HepG2 (cell line): Measurements from ENCODE around the gene DICER1. TPM values are rescaled to one million over a fixed set of nuclear protein-coding genes. Genes with fewer than 3 reads are reported as not detected.
A peak's percentile ranks its signal among the peaks of the same experiment; 100 is the strongest.

ENCODE experiments used
- ARNT2 ChIP-seq: sonication (generic); formaldehyde crosslinking; IDR thresholded peaks from 2 replicates; pipeline ENCODE4 v1.8.0; 2022; ENCODE audit warnings: mild to moderate bottlenecking, low read depth, missing genetic modification reagents, moderate library complexity
- CEBPB ChIP-seq: IDR thresholded peaks from 2 replicates; pipeline ENCODE4 v1.6.1; 2011; ENCODE audit warnings: low read depth, low read length, improper control_type of control experiment, borderline replicate concordance
- CEBPG ChIP-seq: IDR thresholded peaks from 2 replicates; pipeline ENCODE4 v1.6.1; 2016
- FOXJ3 ChIP-seq: sonication (generic); formaldehyde crosslinking; IDR thresholded peaks from 2 replicates; pipeline ENCODE4 v1.4.0; 2020; ENCODE audit warnings: missing genetic modification reagents, mild to moderate bottlenecking, borderline replicate concordance
- HNF4A ChIP-seq: sonication (generic); formaldehyde crosslinking; IDR thresholded peaks from 2 replicates; pipeline ENCODE4 v1.4.0; 2020; ENCODE audit warnings: missing genetic modification reagents
- IKZF4 ChIP-seq: sonication (generic); formaldehyde crosslinking; IDR thresholded peaks from 2 replicates; pipeline ENCODE4 v1.5.1; 2020; ENCODE audit warnings: borderline replicate concordance, mild to moderate bottlenecking, low read depth, missing genetic modification reagents; ENCODE audit errors: not compliant biosample characterization
- JUND ChIP-seq: sonication (generic); formaldehyde crosslinking; IDR thresholded peaks from 2 replicates; pipeline ENCODE4 v1.8.0; 2022; ENCODE audit warnings: mild to moderate bottlenecking, missing genetic modification reagents
- KMT2B ChIP-seq: IDR thresholded peaks from 2 replicates; pipeline ENCODE4 v1.6.1; 2016; ENCODE audit warnings: missing genetic modification reagents, missing compliant biosample characterization
- MED1 ChIP-seq: sonication (generic); formaldehyde crosslinking; IDR thresholded peaks from 2 replicates; pipeline ENCODE4 v1.4.0; 2020; ENCODE audit warnings: missing genetic modification reagents
- NKX3-1 ChIP-seq: sonication (generic); formaldehyde crosslinking; IDR thresholded peaks from 2 replicates; pipeline ENCODE4 v1.5.0; 2020; ENCODE audit warnings: missing genetic modification reagents
- RBFOX2 ChIP-seq: fragments of 200-400 bp; formaldehyde crosslinking; IDR thresholded peaks from 2 replicates; pipeline ENCODE4 v1.6.1; 2017; ENCODE audit warnings: low read depth, mild to moderate bottlenecking, low read length
- SKI ChIP-seq: fragments of 450-650 bp; IDR thresholded peaks from one replicate; pipeline ENCODE4 v1.6.1; 2018; ENCODE audit warnings: mild to moderate bottlenecking; ENCODE audit not compliant: partially characterized antibody
- XBP1 ChIP-seq: sonication (generic); formaldehyde crosslinking; IDR thresholded peaks from 2 replicates; pipeline ENCODE4 v1.5.0; 2020; ENCODE audit warnings: missing genetic modification reagents
- ZFP90 ChIP-seq: sonication (generic); formaldehyde crosslinking; IDR thresholded peaks from 2 replicates; pipeline ENCODE4 v1.8.0; 2022; ENCODE audit warnings: missing genetic modification reagents, mild to moderate bottlenecking, inconsistent platforms, borderline replicate concordance
- ZKSCAN5 ChIP-seq: sonication (generic); formaldehyde crosslinking; IDR thresholded peaks from 2 replicates; pipeline ENCODE4 v1.5.1; 2020; ENCODE audit warnings: mild to moderate bottlenecking, missing genetic modification reagents
- ZNF12 ChIP-seq: sonication (generic); formaldehyde crosslinking; IDR thresholded peaks from 2 replicates; pipeline ENCODE4 v1.5.0; 2020; ENCODE audit warnings: missing genetic modification reagents
- ZNF230 ChIP-seq: sonication (generic); formaldehyde crosslinking; IDR thresholded peaks from 2 replicates; pipeline ENCODE4 v1.4.0; 2020; ENCODE audit warnings: mild to moderate bottlenecking, missing genetic modification reagents
- ZNF431 ChIP-seq: sonication (generic); formaldehyde crosslinking; IDR thresholded peaks from 2 replicates; pipeline ENCODE4 v1.9.0; 2022; ENCODE audit warnings: missing genetic modification reagents, low read depth, mild to moderate bottlenecking, borderline replicate concordance
- ZNF670 ChIP-seq: sonication (generic); formaldehyde crosslinking; IDR thresholded peaks from 2 replicates; pipeline ENCODE4 v1.8.0; 2022; ENCODE audit warnings: mild to moderate bottlenecking, missing genetic modification reagents, borderline replicate concordance
- ZNF83 ChIP-seq: sonication (generic); formaldehyde crosslinking; IDR thresholded peaks from 2 replicates; pipeline ENCODE4 v1.4.0; 2020; ENCODE audit warnings: missing genetic modification reagents, mild to moderate bottlenecking, borderline replicate concordance
- ZNF839 ChIP-seq: sonication (generic); formaldehyde crosslinking; IDR thresholded peaks from 2 replicates; pipeline ENCODE4 v1.4.0; 2020; ENCODE audit warnings: missing genetic modification reagents, mild to moderate bottlenecking, borderline replicate concordance
- ZNF891 ChIP-seq: sonication (generic); formaldehyde crosslinking; IDR thresholded peaks from 2 replicates; pipeline ENCODE4 v1.5.0; 2020; ENCODE audit warnings: mild to moderate bottlenecking, missing genetic modification reagents
- ZSCAN12 ChIP-seq: sonication (generic); formaldehyde crosslinking; IDR thresholded peaks from 2 replicates; pipeline ENCODE4 v1.9.0; 2021; ENCODE audit warnings: mild to moderate bottlenecking, missing genetic modification reagents
- polyA plus RNA-seq, 8 experiments: library from polyadenylated mRNA; depleted of rRNA in 3 of 8; stranded (reverse) in 7 of 8; unstranded in 1 of 8; fragments of >200 nt; fragmentation: Illumina TruSeq in 4 of 8; extraction: Trizol in 4 of 8; gene quantifications; 2 replicates each; pipeline versions ENCODE4 v1.2.1 to v1.2.3, GENCODE V29; 2011 to 2016; ENCODE audit warnings: low read depth in 4 of 8, missing spikeins in 1 of 8, mixed read lengths in 1 of 8; ENCODE audit not compliant: insufficient read depth in 1 of 8
- total RNA-seq, 5 experiments: library from RNA; depleted of rRNA; stranded (reverse); fragments of >200 nt; fragmentation: Illumina TruSeq; extraction: Trizol; gene quantifications; 2 replicates each; pipeline ENCODE4 v1.2.3, GENCODE V29; 2016; ENCODE audit warnings: low read depth in 1 of 5
- TF ChIP-seq, protein P1 (sequence below): sonication (generic); formaldehyde crosslinking; IDR thresholded peaks from 2 replicates; pipeline ENCODE4 v1.8.0; 2022; ENCODE audit warnings: mild to moderate bottlenecking, missing genetic modification reagents, borderline replicate concordance
- TF ChIP-seq, protein P2 (sequence below): sonication (generic); formaldehyde crosslinking; IDR thresholded peaks from 2 replicates; pipeline ENCODE4 v1.5.1; 2020; ENCODE audit warnings: missing genetic modification reagents, mild to moderate bottlenecking, borderline replicate concordance
- TF ChIP-seq, protein P3 (sequence below): sonication (generic); formaldehyde crosslinking; IDR thresholded peaks from 2 replicates; pipeline ENCODE4 v1.4.0; 2020; ENCODE audit warnings: mild to moderate bottlenecking, missing genetic modification reagents, borderline replicate concordance

The DICER1 gene
- total and polyA plus RNA-seq, 2 of the 13 experiments (the other 11 are each of a cell fraction or from before 2014, with no cell fraction given): 31.8 to 61.9 TPM

DNA sequence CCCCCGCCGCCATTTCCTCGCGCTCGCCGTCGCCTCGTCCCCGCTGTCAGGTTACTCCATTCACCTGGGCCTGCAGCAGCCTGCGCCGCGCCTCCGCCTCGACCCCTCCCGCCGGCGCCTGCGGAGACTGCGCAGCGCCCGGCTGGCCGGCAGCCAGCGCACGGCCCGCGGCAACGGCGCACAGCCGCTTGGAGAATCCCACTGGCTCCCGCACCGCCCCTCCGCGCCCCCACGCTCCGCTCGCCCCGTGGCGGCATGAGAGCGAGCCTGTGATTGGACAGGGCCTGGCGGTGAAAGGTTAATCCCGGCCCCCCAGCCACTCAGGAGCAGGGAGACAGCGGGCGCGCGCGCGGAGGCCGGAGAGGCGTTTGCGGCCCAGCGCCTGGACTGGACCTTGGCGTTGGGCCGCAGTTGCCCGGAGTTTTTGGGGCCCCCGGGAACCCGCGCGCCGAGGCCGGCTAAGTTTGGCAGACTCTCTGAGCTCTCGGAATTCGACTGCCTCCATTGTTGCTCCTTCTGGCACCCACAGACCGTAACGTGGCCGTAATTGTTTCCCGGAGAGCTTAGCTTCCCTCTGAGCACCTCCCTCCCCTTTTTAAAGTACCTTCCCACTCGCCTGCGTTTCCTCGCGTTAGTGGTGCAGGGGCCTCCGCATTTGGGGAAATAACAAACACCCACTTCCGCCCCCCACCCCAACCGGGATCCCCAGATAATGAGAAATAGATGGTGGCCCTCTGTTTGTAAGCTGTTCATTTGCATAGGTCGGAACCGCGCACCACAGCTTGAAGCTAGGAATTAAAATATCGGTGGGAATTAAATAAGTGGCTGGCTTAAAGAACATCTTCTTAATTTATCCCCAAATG is at the start of gene DICER1 (continued):
- TF ChIP-seq, protein P1, sequence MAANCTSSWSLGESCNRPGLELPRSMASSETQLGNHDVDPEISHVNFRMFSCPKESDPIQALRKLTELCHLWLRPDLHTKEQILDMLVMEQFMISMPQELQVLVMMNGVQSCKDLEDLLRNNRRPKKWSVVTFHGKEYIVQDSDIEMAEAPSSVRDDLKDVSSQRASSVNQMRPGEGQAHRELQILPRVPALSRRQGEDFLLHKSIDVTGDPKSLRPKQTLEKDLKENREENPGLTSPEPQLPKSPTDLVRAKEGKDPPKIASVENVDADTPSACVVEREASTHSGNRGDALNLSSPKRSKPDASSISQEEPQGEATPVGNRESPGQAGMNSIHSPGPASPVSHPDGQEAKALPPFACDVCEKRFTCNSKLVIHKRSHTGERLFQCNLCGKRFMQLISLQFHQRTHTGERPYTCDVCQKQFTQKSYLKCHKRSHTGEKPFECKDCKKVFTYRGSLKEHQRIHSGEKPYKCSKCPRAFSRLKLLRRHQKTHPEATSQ (CRISPR knock-in tag): no peak
- TF ChIP-seq CEBPB (no peak), ARNT2 (peak; percentile 58), RBFOX2 (peak; percentile 92), XBP1 (no peak), ZNF839 (CRISPR knock-in tag) (no peak), KMT2B (CRISPR knock-in tag) (peak; percentile 89), ZSCAN12 (no peak; the same call in 1 of the 2 replicates), IKZF4 (CRISPR knock-in tag) (no peak), ZNF12 (CRISPR knock-in tag) (no peak), ZNF83 (CRISPR knock-in tag) (no peak), ZNF891 (CRISPR knock-in tag) (peak; percentile 87; the same call in 1 of the 2 replicates), JUND (no peak), SKI (no peak), FOXJ3 (CRISPR knock-in tag) (no peak), CEBPG (CRISPR knock-in tag) (no peak), ZKSCAN5 (CRISPR knock-in tag) (no peak), MED1 (CRISPR knock-in tag) (no peak), ZNF670 (CRISPR knock-in tag) (no peak), NKX3-1 (CRISPR knock-in tag) (0 out of 2 replicates have a peak, but pooled peaks have one; percentile 54), ZNF431 (CRISPR knock-in tag) (no peak), HNF4A (0 out of 2 replicates have a peak, but pooled peaks have one; percentile 24), ZNF230 (CRISPR knock-in tag) (no peak), ZFP90 (CRISPR knock-in tag) (no peak; the same call in 1 of the 2 replicates)
- TF ChIP-seq, protein P2, sequence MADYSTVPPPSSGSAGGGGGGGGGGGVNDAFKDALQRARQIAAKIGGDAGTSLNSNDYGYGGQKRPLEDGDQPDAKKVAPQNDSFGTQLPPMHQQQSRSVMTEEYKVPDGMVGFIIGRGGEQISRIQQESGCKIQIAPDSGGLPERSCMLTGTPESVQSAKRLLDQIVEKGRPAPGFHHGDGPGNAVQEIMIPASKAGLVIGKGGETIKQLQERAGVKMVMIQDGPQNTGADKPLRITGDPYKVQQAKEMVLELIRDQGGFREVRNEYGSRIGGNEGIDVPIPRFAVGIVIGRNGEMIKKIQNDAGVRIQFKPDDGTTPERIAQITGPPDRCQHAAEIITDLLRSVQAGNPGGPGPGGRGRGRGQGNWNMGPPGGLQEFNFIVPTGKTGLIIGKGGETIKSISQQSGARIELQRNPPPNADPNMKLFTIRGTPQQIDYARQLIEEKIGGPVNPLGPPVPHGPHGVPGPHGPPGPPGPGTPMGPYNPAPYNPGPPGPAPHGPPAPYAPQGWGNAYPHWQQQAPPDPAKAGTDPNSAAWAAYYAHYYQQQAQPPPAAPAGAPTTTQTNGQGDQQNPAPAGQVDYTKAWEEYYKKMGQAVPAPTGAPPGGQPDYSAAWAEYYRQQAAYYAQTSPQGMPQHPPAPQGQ: no peak
- TF ChIP-seq, protein P3, sequence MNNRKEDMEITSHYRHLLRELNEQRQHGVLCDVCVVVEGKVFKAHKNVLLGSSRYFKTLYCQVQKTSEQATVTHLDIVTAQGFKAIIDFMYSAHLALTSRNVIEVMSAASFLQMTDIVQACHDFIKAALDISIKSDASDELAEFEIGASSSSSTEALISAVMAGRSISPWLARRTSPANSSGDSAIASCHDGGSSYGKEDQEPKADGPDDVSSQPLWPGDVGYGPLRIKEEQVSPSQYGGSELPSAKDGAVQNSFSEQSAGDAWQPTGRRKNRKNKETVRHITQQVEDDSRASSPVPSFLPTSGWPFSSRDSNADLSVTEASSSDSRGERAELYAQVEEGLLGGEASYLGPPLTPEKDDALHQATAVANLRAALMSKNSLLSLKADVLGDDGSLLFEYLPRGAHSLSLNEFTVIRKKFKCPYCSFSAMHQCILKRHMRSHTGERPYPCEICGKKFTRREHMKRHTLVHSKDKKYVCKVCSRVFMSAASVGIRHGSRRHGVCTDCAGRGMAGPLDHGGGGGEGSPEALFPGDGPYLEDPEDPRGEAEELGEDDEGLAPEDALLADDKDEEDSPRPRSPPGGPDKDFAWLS (CRISPR knock-in tag): no peak
